HG03521 (cell line): ENCODE measurements around the gene UBR7.

Experiments used
- ATAC-seq: cut with Tn5 transposase; IDR thresholded peaks from one replicate; pipeline ENCODE4 v1.9.1; 2021; ENCODE audit warnings: mild to moderate bottlenecking, moderate library complexity; ENCODE audit not compliant: unreplicated experiment

The UBR7 gene

DNA sequence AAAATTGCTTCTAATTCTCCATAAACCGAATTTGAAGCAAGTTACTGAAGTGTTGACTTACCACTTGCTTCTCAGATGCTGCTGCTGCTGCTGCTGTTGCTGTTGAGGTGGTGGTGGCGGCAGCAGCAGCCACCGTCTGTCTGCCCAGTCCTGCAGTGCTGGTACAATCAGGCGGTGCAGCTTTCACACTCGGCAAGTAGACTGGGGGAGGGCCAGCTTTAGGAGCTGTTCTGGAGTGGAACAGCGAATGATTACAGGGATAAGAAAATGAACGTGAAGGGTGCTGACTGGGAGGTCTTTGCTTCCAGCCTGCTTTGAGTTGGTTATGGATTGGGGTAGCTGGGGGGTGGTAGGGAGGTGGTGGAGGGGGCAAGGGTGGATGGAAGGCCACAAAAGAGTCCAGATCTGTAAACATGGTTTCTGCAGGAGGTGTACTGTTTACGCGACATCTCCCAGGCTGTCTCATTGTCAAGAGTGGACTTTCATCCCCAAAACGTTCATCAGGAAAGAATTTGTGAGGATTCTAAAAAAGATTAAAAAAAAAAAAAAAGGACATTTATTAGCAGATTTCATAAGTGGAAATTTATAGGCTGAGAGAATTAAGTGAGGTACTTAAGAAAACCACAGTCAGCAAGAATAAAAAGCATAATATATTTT, 38.8 kb downstream of the UBR7 start:
- no peak for ATAC-seq

DNA sequence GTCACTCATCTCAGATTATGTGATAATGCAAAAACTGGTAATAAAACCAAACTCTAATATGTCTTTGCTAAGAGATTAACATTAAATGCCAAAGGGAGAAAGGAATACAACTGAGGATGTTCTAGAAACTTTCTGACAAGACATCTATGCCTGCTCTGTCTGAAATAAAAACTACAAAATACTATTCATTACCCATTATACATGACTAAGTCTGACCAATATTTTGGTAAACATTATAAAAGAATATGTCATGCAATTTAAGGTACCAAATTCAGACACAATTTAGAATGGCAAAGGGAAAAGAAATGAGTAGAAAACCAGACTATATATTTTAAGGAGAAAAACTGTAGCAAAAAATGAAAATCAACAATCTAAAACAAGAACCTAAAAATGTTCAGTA, 39.5 kb downstream of the UBR7 start:
- no peak for ATAC-seq

DNA sequence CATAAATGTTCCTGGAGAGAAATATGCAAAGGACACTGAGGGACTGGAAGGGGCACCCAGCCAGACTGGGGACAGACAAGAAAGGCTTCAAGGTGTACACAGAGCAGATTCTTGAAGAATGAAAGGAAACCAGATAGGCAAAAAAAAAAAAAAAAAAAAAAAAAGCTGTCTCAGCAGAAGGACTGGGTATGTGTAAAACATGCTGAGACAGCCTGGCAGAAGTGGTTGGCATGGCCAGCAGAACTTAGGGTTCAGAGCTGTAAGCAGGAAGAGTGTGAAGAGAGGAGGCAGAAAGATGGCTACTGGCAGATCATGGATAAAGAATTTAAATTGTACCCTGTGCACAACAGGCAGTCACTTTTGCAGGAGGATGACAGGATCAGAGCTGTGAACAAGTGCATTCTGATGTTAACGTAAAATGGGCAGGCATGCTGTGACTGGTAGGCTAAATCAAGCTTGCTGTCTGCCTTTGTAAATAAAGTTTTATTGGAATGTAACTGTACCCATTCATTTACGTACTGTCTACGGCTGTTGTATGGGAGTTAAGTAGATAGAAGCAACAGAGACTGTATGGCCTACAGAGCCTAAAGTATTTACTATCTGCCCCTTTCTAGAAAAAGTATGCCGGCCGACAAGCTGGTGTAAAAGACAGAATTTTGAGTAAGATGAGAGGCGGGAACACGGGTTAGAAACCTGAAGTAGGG, 42.2 kb downstream of the UBR7 start:
- no peak for ATAC-seq

DNA sequence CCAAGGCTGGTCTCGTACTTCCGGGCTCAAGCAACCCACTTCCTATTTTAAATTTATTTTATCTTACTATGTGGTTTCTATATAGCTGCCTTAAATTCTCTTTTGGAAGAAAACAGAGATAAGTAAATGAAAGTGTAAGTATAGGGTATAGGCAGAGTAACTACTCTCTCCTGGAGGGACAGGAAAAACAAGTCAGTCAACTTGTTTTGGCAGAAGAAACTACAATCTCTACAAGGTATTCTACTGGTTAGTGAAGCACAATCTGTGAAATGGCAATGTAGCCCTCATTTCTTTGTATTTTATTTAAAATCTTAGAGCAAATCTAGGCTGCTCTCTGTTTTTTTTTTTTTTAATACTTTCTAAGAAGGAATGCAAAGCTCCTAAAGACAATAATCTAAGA, 55.4 kb downstream of the UBR7 start:
- no peak for ATAC-seq

DNA sequence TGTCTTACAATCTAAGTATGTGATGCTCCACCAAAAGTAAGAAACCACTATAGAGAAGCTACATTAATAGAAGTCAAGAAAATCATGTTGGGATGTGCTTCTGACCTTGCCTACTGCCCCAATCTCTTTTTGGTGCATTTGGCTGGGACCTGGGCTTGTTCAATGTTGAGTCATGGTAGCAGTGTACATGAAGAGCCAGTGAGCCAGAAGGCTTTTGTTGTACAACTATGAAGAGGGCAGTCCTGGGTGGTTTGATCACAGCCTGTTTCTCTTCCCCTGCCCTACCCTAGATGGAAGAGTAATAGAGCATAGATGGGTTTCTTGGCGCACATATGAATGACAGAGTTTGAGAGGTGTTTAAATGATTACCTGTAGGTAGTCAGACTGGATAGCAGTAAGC, 56.4 kb downstream of the UBR7 start:
- ATAC-seq: no peak

DNA sequence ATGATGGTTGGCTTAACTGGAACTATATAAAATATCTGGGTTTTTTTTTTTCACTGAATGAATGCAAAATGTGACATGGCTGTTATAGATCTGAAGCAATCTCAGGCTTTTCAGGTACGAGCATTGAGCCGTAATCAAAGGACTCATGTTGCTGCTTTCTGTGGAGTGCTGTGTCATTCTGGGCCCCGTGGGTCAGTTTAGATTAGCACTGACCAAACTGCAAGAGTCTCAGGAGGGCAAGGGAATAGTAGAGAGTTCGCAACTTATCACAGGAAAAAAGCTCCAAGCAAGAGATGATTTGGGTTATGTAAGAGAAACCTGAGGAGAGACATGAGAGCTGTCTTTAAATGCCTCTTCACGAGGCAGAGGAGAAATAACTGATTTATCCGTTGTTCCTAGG, 59.1 kb downstream of the UBR7 start:
- ATAC-seq: no peak

DNA sequence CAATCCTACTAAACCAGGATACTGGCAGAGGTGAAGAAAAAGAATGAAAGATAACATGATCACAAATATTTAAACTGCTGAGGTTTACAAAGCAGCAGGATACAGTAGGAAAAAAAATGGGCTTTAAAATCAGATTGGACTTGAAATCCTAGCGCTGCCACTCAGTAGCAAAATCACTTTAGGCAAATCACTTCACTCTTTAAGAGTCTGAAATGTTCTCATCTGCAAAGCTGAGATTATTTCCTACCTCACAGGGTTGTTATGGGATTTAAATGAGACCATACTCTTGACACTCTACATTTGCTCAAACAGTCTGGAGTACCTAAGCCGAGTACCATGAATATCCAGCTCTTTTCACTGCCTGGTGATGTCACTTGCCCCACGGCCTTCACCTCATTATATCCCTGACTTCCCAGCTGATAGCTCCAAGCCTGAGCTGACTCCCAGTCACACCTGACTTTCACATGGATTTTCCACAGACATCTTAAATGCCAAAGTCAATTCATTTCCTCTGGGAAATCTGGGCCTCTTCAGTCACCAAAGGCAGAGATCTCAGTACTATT, 60.2 kb downstream of the UBR7 start:
- no peak for ATAC-seq

DNA sequence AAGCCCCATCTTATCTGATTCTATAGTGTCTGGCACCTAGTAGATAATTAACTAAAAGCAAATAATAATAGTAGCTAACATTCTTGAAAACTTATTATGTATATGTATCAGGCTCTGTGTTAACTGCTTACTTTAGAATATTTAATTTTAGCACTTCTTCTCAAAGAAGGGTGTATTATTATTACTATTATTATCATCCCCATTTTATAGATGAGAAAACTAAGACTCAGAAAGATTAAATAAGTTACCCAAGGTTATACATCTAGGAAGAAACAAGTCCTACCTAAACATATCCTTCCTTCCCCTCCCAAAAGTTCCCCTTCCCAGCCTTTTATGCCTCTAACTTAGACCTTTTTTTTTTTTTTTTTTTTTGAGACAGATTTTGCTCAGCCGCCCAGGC, 61.4 kb downstream of the UBR7 start:
- ATAC-seq: no peak

DNA sequence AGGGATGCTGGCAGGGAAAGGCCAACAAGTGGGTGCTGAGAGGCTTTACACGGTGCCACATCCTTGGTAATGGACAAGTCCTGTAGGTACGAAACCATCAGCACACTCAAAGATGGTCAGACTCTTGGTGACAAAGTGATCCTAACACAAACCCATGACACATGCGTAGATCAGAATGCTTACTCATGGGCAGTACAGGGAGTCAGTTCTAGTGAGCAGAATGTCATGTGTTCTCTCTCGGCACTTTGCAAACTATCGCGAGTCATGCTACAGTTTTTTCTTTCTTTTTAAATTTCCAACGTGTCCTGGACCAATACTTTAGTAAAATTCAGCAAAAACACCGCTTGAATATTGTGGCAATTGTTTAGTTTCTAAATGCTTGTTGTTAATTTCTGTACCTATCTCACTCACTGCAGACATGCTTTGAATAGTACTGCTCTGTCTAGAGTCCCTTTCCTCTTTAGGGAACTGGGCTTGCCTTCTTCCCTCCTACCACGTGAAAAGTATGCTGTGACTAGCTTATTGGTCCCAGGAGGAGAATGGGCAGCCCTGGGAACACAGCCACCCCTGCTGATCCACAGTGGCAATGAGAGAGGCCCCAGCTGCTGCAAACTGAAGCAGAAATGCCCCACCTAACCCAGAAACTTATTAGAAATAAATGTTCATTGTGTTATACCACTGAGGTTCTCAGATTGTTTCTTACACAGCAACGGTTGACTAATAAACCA, 62.4 kb downstream of the UBR7 start:
- no peak for ATAC-seq

DNA sequence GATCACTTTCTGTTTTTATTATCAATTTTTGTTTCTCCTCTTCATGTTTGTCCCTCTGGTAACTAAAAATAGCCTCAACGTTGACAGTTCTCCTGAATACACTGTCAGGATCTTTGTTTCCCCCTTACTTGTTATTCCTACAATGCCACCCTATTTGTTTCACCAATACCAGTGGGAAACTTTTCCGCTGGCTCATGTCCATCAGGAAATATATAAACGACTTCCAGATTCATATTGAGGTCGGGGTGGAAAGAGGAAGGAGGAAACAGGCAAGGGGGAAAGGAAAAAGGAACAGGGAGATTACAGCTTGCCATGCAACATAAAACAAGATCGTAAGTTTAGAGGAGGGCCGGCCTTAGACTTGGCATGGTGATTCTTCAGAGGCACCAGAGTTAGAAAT, 64.1 kb downstream of the UBR7 start:
- ATAC-seq: no peak

DNA sequence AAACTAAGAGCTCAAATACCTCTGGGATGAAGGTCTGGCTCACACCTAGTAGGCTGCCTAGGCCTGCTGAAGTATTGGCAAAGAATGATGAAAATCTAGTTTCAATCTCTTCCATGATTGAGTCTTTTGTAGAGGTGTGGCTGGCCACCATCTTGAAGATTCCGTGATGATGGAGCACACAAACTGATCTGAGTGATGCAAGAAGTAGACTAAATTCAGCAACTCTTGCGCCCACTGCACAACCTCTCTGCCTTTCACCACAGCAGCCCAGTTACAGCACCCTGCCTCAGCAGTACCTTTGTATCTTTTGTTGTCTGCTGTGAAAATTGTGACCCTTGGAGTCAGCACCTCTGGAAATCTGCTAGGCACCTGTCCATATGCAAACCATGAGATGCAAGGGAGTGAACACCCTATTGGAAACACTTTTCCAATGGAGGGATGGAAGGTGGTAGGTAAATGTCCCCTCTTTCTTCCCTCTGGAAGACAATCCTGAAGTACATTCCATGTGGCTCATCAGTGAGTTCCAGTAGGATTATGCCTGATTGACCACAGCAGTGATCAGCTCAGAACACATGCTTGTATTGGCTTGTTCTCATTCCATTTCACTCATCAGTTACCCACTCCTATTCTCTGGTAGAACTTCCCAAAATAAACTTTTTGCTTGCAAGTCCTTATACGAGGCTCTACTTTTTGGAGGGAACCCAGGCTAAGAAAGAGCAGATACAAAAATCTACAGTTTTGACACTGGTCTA, 67.2 kb downstream of the UBR7 start:
- ATAC-seq: no peak

DNA sequence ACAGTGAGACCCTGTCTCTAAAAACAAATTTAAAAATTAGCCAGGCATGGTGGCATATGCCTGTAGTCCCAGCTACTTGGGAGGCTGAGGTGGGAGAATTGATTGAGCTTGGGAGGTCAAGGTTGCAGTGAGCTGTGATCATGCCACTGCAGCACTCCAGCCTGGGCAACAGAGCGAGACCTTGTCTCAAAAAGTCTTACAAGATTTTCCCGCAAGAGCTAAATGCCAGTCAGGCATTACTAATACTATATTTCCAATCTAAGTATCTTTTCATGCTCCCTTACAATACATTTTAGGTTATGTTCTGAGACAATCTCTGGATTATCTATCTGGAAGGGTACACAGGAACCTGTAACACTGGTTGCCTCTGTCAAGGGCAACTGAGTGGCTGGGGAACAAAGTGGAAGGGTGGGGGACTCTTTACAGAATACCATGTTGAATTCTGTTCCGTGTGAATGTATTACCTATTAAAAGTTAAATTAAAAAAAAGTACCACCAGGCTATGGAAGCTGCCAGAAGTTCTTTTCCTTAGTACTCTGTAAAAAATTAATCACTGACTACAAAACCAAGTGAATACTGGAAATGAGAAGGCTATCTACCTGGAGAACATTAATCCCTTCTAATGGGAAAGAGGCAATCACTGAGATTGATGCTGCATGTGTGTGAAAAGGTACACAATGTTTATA, 69.1 kb downstream of the UBR7 start:
- ATAC-seq: no peak
